Uterus (tissue), 4 donors: ENCODE data around the gene FAM234B. TPM values are rescaled to one million over a fixed set of nuclear protein-coding genes. Genes with fewer than 3 reads are reported as not detected.
"Not testable (repeated sequence)": the region's sequence is repeated elsewhere in the genome, so short reads cannot be mapped to it uniquely, and the experiment has no call there.

Experiments used
- DNase-seq, 2 donors: peaks; one replicate each; pipeline ENCODE4 v3.0.0-alpha.2; 2019 to 2020
- H3K27ac ChIP-seq, 2 donors: fragments of 200-600 bp; sonication (generic); 1 replicate in 1 of 2; 2 replicates in 1 of 2; pipeline ENCODE4 v1.5.1; 2016 to 2018
- H3K27me3 ChIP-seq, 2 donors: fragments of 200-600 bp; sonication (generic); one replicate each; pipeline ENCODE4 v1.5.1; 2018 to 2019; ENCODE audit warnings: control low read depth in 1 of 2
- H3K36me3 ChIP-seq, 2 donors: fragments of 200-600 bp; sonication (generic); one replicate each; pipeline ENCODE4 v1.5.1; 2019; ENCODE audit warnings: control low read depth in 1 of 2
- H3K4me1 ChIP-seq, 2 donors: fragments of 200-600 bp; sonication (generic); one replicate each; pipeline ENCODE4 v1.5.1; 2018 to 2019; ENCODE audit warnings: control low read depth in 1 of 2
- H3K4me3 ChIP-seq, 2 donors: fragments of 200-600 bp; sonication (generic); 1 replicate in 1 of 2; 2 replicates in 1 of 2; pipeline ENCODE4 v1.5.1; 2018 to 2019; ENCODE audit warnings: mild to moderate bottlenecking in 1 of 2
- H3K9me3 ChIP-seq, 2 donors: fragments of 200-600 bp; sonication (generic); one replicate each; pipeline ENCODE4 v1.5.1; 2019; ENCODE audit warnings: control low read depth in 1 of 2
- CTCF ChIP-seq, 4 experiments: fragments of 200-600 bp in 2 of 4; fragments of 450-650 bp in 2 of 4; sonication (generic) in 2 of 4; IDR thresholded peaks; one replicate each; pipeline ENCODE4 v1.5.1; 2016 to 2019; ENCODE audit warnings: antibody characterized with exemption in 4 of 4, mild to moderate bottlenecking in 2 of 4, moderate library complexity in 1 of 4
- POLR2A ChIP-seq, 2 donors: fragments of 450-650 bp; IDR thresholded peaks; one replicate each; pipeline ENCODE4 v1.6.1; 2016; ENCODE audit warnings: antibody characterized with exemption in 2 of 2, mild to moderate bottlenecking in 1 of 2, moderate library complexity in 1 of 2
- intact Hi-C: fragments of 100-400 bp; cut with DNase I; formaldehyde crosslinking; loops from one replicate; pipeline ENCODE4 v1.15.1; 2023; ENCODE audit warnings: low total_unique reads
- total RNA-seq, 4 donors: library from RNA; depleted of rRNA in 3 of 4; stranded (reverse); fragments of >200 nt in 3 of 4; gene quantifications; one replicate each; pipeline versions ENCODE4 v1.1.0 to v1.2.4, GENCODE V29; 2014 to 2023
- donor health status: DM: yes; HTN: yes; CAD: no.

Gene FAM234B
- total RNA-seq, 4 donors from 2014 or later, result 2.4 to 8.3 (median 4.6) TPM

GRCh38 chr12:13082861-13083260, 38.7 kb downstream of the FAM234B start:
- intact Hi-C loops, result no loop called here

GRCh38 chr12:13083638-13084037, 39.5 kb downstream of the FAM234B start:
- H3K36me3 ChIP-seq, H3K9me3 ChIP-seq, H3K4me1 ChIP-seq, intact Hi-C loops, H3K4me3 ChIP-seq, DNase-seq, H3K27me3 ChIP-seq, H3K27ac ChIP-seq: not testable (repeated sequence)

More at GRCh38 chr12:13082861-13083260, 38.7 kb downstream of the FAM234B start:
- Histone ChIP-seq H3K4me1 (no peaks in the 10 kb centered on the region), H3K36me3 (no peaks in the 10 kb centered on the region), H3K27me3 (no peaks in the 10 kb centered on the region), H3K27ac (no peak overlapping the region), H3K4me3 (no peak overlapping the region), H3K9me3 (no peaks in the 10 kb centered on the region)
- DNase-seq, result no peak
- TF ChIP-seq CTCF (IDR thresholded peaks at IDR 0.05) (no peak), POLR2A (IDR thresholded peaks at IDR 0.05) (no peak)

GRCh38 chr12:13084898-13085640, 40.9 kb downstream of the FAM234B start:
- no peak for TF ChIP-seq CTCF (IDR thresholded peaks at IDR 0.05)
- TF ChIP-seq POLR2A (IDR thresholded peaks at IDR 0.05), result no peak
- no peak for DNase-seq
- no peaks in the 10 kb centered on the region for H3K4me1 ChIP-seq
- no peaks in the 10 kb centered on the region for H3K36me3 ChIP-seq
- H3K9me3 ChIP-seq, result no peaks in the 10 kb centered on the region
- H3K27ac ChIP-seq, result no peak overlapping the region
- no peaks in the 10 kb centered on the region for H3K27me3 ChIP-seq
- no peak overlapping the region for H3K4me3 ChIP-seq
- intact Hi-C loops, result no loop called here

GRCh38 chr12:13085968-13086686, 41.9 kb downstream of the FAM234B start:
- Histone ChIP-seq H3K9me3 (no peaks in the 10 kb centered on the region), H3K27me3 (no peaks in the 10 kb centered on the region), H3K27ac (no peak overlapping the region), H3K4me3 (no peak overlapping the region), H3K36me3 (no peaks in the 10 kb centered on the region), H3K4me1 (no peaks in the 10 kb centered on the region)
- no peak for TF ChIP-seq POLR2A (IDR thresholded peaks at IDR 0.05)
- TF ChIP-seq CTCF (IDR thresholded peaks at IDR 0.05), result no peak
- intact Hi-C loops, result no loop called here
- DNase-seq, result no peak

GRCh38 chr12:13087766-13088165, 43.6 kb downstream of the FAM234B start:
- no peaks in the 10 kb centered on the region for H3K9me3 ChIP-seq
- no peak overlapping the region for H3K4me3 ChIP-seq
- no peaks in the 10 kb centered on the region for H3K4me1 ChIP-seq
- no peak for DNase-seq
- no peaks in the 10 kb centered on the region for H3K36me3 ChIP-seq
- intact Hi-C loops, result no loop called here
- H3K27me3 ChIP-seq, result no peaks in the 10 kb centered on the region
- TF ChIP-seq POLR2A (IDR thresholded peaks at IDR 0.05) (no peak), CTCF (IDR thresholded peaks at IDR 0.05) (no peak)
- H3K27ac ChIP-seq, result no peak overlapping the region
